ENCODE measurements around the gene SACM1L.

Gene SACM1L

GRCh38 chr3:45771166-45771775, 82.1 kb downstream of the SACM1L start:
- no peak for DNase-seq (ENCODE audit: low read depth)

DNA sequence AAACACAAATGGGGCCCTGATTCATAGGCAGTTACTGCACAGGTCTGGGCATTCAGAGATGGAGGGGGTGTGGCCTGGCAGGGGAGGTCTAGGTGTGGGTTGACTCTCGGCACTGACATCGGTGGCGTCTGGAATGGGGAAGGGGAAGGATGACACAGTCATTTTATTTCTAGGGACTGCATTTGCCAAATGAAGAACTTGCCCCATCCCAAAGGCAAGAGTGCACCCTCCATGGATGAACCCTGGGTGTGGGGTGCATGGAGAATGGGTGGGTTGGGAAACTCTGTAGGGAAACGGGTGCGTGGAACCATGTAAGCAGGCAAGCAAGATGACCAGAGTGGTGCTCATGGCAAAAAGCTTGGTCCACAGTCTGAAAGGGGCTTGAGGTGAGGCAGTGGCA, 82.6 kb downstream of the SACM1L start:
- DNase-seq (ENCODE audit: low read depth): no peak

DNA sequence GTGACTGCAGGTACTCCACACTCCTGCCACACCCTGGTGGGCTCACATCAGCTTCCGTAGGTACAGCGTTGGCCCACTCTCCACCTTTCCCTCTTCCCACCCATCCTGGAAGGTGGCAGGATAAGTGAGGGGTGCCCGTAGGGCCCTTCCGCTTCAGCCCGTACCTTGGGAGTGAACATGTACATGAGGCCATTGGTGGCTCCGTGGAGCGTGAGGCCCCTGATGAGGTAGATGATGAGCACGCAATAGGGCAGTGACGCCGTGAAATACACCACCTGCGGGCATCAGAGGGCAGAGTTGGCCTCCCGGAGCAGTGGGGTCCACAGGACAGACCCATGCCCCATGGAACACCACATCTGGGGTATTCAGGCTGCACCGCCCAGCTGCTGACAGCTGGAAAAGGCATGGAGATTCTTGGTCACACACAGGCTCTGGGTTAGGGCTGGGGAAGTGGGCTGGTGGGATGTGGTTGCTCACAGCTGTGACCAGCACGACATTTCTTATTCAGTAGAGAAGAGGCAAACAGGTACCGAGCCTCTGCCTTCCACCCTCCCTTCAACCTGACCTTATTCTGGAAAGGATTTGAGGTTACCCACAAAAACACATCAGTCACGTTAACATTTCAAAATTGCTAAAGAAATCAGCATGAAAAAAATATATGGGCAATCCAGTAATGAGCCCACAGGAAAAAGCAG, 83.3 kb downstream of the SACM1L start:
- DNase-seq (ENCODE audit: low read depth): no peak

- DNase-seq (ENCODE audit: low read depth): no peak
Observed at GRCh38 chr3:45773072-45773471, 83.9 kb downstream of the SACM1L start.

GRCh38 chr3:45773714-45774449, 84.7 kb downstream of the SACM1L start:
- no peak for DNase-seq (ENCODE audit: low read depth)

DNA sequence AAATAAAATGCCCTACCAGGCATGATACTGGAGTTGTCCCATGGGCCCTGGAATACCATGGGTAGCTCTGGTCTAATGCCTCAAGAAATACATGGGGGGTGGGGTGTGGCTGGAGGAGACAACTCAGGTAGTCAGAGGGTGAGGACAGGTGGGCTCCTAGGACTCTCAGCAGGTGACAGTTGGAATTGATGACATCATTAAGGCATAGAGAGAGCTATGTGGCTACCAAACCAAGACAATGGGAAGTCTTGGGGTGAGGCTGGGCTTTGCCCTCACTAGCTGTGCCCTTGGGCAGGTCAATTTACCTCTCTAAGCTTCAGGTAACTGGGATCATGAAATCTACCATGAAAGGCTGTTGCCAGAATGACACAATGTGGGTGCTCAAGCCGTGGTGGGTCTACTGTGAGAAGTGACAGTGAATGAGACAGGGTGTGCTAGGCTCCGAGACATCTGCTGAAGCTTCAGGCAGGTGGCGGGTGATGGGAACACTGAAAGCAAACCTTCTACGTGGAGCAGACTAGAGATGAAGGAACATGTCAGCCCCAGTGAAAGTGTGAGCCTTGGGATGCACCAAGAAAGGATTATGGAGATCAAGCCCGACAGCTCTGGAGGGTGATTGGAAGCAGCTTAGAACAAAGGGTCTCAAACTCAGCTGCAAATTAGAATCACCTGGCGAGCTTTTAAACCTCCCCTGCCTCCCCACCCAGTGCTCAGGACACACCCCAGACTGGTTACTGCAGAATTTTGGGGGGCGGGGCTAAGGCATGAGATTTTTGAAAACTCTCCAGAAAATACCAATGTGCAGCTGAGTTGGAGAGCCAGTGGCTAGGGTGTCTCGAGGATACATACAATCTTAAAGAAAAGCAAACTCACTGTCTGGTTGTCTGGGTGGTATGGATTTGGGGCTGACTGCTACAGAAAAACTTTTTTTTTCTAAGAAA, 85.7 kb downstream of the SACM1L start:
- no peak for DNase-seq (ENCODE audit: low read depth)

DNA sequence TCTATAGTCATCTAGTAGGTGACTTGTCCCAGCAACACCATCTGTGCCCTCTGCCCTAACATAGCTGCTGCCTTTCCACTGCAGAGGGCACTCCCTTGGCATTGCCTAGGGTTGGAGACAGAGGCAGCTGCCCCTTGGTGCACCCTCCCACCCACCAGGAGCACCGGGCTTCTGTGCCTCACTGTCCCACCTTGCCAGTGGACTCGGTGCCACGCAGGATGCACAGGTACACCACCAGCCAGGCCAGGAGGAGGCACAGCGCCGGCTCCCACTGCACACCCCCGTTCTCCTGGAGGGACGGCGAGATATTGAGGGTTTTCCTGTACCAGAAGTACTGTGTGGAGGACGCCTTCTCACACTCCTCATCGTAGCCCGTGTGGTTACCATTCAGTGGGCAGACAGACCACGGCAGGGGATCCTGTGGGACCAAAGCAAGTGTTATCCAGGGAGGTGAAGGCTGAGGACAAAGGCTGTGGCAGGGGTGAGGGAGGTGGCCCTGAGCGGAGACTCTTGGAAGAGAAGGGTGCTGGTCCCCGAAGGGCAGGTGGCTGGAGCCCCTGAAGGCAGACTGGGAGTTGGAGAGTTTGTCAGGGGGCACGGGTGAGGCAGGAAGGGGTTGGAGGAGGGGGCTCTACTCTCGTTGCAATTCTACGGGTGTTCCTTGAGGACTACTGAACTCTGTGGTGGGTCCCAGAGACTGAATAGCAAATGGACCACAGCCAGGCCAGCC, 86.5 kb downstream of the SACM1L start:
- DNase-seq (ENCODE audit: low read depth): no peak

- no peak for DNase-seq (ENCODE audit: low read depth)
Observed at GRCh38 chr3:45776301-45776595, 87.1 kb downstream of the SACM1L start.

DNA sequence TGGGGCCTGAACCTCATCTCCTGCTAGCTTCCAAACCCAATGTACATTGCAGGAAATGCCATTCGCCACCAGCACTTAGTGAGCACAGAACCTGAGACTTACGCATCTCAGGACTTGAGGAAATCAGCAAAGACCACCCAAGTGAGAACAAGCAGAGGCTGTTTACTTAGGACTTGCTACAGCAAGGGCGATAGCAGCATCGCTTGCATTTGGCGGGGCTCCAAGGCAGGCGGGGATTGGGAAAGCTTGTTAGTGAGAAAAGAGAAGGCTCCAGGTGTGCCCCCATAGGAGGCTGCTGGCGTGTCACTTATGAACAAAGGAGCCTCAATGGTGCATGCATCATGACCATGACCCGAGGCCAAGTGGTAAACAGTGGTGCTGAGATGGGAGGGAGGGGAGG, 87.4 kb downstream of the SACM1L start:
- no peak for DNase-seq (ENCODE audit: low read depth)

- DNase-seq (ENCODE audit: low read depth): no peak
Observed at GRCh38 chr3:45777111-45777745, 88.0 kb downstream of the SACM1L start.

GRCh38 chr3:45777746-45778386, 88.7 kb downstream of the SACM1L start:
- no peak for DNase-seq (ENCODE audit: low read depth)

DNA sequence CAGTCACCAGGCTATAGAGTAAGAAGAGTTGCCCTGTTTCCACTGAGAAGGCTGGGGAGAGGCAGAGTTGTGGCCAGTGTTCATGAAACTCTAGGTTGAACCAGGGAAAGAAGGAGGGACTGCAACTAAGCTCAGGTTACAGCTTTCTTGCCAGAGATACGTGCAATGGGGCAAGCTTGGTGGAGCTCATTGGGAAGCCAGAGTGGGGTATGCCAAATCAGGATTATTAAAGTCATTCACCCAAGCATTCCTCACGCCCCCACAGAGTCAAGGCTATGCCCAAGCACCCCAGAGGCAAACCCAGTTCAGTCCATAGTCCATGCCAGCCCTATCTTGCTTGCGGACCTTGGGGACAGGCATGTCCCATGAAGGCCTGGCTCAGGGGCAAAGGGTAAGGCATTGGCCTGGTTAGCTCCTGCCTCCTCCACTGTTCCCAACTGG, 89.6 kb downstream of the SACM1L start:
- DNase-seq (ENCODE audit: low read depth): no peak

DNA sequence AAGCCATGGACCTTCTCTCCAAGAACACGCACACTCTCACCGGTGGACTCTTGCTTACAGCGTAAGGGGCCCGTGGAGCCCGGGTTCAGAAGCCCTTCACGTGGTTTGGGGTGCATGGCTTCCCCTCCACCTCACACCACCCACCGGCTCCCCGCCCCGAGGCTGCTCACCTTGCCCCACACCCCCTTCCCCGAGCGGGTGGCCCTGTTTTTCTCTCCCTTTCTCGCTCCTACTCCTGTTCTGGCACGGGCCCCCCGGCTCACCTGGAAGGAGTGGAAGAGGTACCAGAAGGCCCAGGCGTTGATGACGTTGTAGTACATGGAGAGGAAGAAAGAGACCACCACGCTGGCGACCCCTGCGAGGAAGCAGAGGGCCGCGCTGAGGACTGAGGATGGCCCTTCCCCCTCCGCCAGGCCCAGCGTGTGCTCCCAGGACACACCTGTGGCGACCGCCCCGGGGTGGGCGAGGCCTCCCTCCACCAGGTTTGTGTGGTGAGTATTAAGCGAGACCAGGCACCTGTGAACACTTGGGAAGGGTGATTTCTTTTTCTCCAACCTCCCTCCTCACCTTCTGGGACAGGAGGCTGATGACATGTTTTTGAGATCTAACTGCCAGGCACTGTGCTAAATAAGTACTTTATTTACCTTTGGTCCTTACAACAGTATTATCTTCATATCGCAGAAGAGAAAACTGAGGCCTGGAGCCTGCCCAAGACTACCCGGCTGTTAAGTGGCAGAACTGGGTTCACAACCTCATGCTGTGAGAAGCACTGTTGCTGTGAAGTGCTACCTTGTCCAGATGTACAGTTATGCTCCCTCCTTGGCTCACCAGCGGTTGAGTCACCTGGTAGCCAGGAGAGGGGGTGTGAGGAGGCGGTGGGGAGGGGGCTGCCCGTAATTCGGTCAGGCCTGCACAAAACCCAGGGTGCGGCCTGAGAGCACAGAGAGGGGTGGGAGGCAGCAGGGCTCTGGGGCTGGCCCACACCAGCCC, 90.8 kb downstream of the SACM1L start:
- no peak for DNase-seq (ENCODE audit: low read depth)

DNA sequence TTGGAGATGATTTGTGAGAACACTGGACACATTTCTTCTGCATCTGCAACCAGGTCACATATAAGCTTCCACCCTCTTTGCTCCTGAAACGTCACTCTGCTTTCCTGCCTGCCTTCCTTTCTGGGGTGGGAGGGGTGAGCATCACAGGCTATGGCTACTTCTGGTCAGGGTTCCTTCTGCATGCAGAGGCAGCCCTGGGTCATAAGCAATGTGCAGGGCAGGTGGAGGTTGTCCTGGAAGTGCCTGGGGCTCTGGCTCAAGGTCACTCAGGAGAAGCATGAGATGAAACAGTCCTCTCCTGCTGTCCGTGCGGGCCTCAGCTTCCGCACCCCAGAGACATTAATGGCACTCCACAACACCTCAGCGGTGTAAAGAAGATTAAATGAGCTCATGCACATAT, 92.1 kb downstream of the SACM1L start:
- no peak for DNase-seq (ENCODE audit: low read depth)

DNA sequence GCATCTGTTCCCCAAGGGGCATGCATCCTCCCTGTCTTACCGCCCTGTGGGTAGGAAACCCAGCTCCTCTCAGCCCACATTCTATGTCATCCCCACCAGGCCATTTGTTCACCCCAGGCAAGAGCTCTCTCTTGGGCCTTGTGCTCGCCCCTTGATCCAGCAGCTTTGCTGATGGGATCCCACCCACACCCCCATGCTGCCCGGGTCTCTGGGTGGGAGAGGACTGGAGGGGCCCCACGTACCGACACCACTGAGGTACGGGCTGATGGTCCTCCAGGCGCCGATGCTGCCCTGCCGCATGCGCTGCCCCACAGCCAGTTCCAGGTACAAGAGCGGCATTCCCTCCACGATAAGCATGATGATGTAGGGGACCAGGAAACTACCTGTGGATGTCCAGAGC, 92.6 kb downstream of the SACM1L start:
- no peak for DNase-seq (ENCODE audit: low read depth)

DNA sequence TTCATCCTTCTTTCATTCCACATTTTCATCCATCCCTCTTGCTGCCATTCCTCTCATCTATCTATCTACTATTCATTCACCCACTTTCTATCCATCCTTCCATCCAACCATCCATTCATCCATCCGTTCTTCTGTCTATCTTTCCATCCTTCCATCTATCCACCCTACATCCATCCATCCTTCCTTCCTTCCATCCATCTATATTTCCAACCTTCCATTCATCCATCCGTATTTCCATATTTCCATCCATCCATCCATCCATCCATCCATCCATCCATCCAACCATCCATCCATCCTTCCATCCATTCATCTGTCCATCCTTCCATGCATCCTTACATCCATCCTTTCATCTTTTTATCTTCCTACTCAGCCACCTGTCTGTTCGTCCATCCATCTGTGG, 93.2 kb downstream of the SACM1L start:
- DNase-seq (ENCODE audit: low read depth): no peak

GRCh38 chr3:45783667-45784066, 94.5 kb downstream of the SACM1L start:
- no peak for DNase-seq (ENCODE audit: low read depth)

- DNase-seq (ENCODE audit: low read depth): no peak
Observed at GRCh38 chr3:45785605-45786150, 96.5 kb downstream of the SACM1L start.
